GM12874 (cell line): ENCODE measurements around the gene PROM2.

Experiments used
- CTCF ChIP-seq: IDR thresholded peaks from 2 replicates; pipeline ENCODE4 v1.5.1; 2011; ENCODE audit warnings: low read depth, mild to moderate bottlenecking, control low read depth, low read length, moderate library complexity; ENCODE audit not compliant: insufficient read depth

PROM2 gene

GRCh38 chr2:95305380-95306061 lies 31.3 kb downstream of the PROM2 start:
- TF ChIP-seq CTCF, result no peak

GRCh38 chr2:95306336-95306895 lies 32.2 kb downstream of the PROM2 start:
- no peak for TF ChIP-seq CTCF

- TF ChIP-seq CTCF, result no peak
Observed at GRCh38 chr2:95307036-95307435, 32.8 kb downstream of the PROM2 start.

- TF ChIP-seq CTCF, result no peak
Observed at GRCh38 chr2:95307878-95308277, 33.6 kb downstream of the PROM2 start.

- TF ChIP-seq CTCF, result no peak
Observed at GRCh38 chr2:95308426-95308990, 34.3 kb downstream of the PROM2 start.

- TF ChIP-seq CTCF, result no peak
Observed at GRCh38 chr2:95309599-95309998, 35.4 kb downstream of the PROM2 start.

- TF ChIP-seq CTCF, result no peak
Observed at GRCh38 chr2:95310216-95310615, 36.0 kb downstream of the PROM2 start.
